GM12878 (cell line): ENCODE measurements around the gene CUL4A. TPM values are rescaled to one million over a fixed set of nuclear protein-coding genes. Genes with fewer than 3 reads are reported as not detected.

Experiments used
- ATAC-seq: fragments of 200-7000 bp; cut with Tn5 transposase; 3 replicates; pipeline ENCODE4 v1.9.1; 2020; ENCODE audit warnings: mild to moderate bottlenecking, moderate library complexity
- BruUV-seq: library from RNA; stranded (reverse); fragments of 400-500 nt; replicated peaks from 2 replicates; lab custom pipeline; 2021; lab: Mats Ljungman, UMichigan
- CTCF ChIA-PET: fragments of 300-600 bp; sonication (Branson Sonifier 250); formaldehyde crosslinking; extraction: SDS; loops from one replicate; lab custom pipeline; 2021; ENCODE audit warnings: inconsistent platforms; lab: Yijun Ruan, JAX
- POLR2A ChIA-PET: fragments of 350-600 bp; formaldehyde crosslinking; extraction: SDS; loops from one replicate; lab custom pipeline; 2021; ENCODE audit warnings: inconsistent platforms; lab: Charles Lee
- RAD21 ChIA-PET: fragments of 300-600 bp; sonication (Branson Sonifier 250); formaldehyde crosslinking; loops from one replicate; lab custom pipeline; 2023; ENCODE audit warnings: antibody characterized with exemption; ENCODE audit not compliant: unreplicated experiment; lab: Charles Lee
- SMC1A ChIA-PET: fragments of 300-600 bp; sonication (Branson Sonifier 250); formaldehyde crosslinking; loops from one replicate; lab custom pipeline; 2023; ENCODE audit not compliant: unreplicated experiment, uncharacterized antibody; lab: Charles Lee
- DNase-seq: peaks from one replicate; pipeline ENCODE4 v3.0.0-alpha.2; 2011; ENCODE audit warnings: low read depth, low spot score
- FAIRE-seq: peaks from 3 replicates; lab custom pipeline; 2011; peaks lifted over from hg19 to GRCh38; lab: Jason Lieb, UNC
- H2AFZ ChIP-seq: 2 replicates; pipeline ENCODE4 v1.6.0; 2011; ENCODE audit warnings: low read depth, low read length, control low read depth; ENCODE audit not compliant: control insufficient read depth
- H3K27ac ChIP-seq: 2 replicates; pipeline ENCODE4 v1.5.1; 2011; ENCODE audit warnings: control low read depth; ENCODE audit not compliant: control insufficient read depth, insufficient read depth
- H3K27me3 ChIP-seq, 2 experiments: replicated peaks in 1 of 2; 2 replicates each; pipeline versions ENCODE4 v1.6.0 to v1.6.1; 2011; ENCODE audit warnings: low read length in 1 of 2; ENCODE audit not compliant: control insufficient read depth in 2 of 2, insufficient read depth in 2 of 2
- H3K36me3 ChIP-seq, 2 experiments: 2 replicates each; pipeline ENCODE4 v1.5.1; 2011; ENCODE audit warnings: low read length in 1 of 2; ENCODE audit not compliant: control insufficient read depth in 2 of 2, insufficient read depth in 2 of 2
- H3K4me1 ChIP-seq: 2 replicates; pipeline ENCODE4 v1.6.1; 2011; ENCODE audit warnings: mild to moderate bottlenecking, low read length, moderate library complexity, mixed read lengths; ENCODE audit not compliant: control insufficient read depth, insufficient read depth
- H3K4me2 ChIP-seq: 2 replicates; pipeline ENCODE4 v1.6.0; 2011; ENCODE audit warnings: control low read depth; ENCODE audit not compliant: control insufficient read depth, insufficient read depth
- H3K4me3 ChIP-seq: fragments of 200-600 bp; sonication (generic); 2 replicates; pipeline ENCODE4 v1.5.1; 2016
- H3K79me2 ChIP-seq: 2 replicates; pipeline ENCODE4 v1.6.0; 2011; ENCODE audit warnings: low read length; ENCODE audit not compliant: control insufficient read depth, insufficient read depth
- H3K9ac ChIP-seq: 2 replicates; pipeline ENCODE4 v1.8.0; 2011; ENCODE audit warnings: low read length, control low read depth, mixed read lengths; ENCODE audit not compliant: control insufficient read depth, insufficient read depth
- H3K9me3 ChIP-seq: replicated peaks from 3 replicates; pipeline ENCODE4 v1.5.1; 2011; ENCODE audit warnings: mild to moderate bottlenecking, low read length; ENCODE audit not compliant: control insufficient read depth, insufficient read depth
- H4K20me1 ChIP-seq: 2 replicates; pipeline ENCODE4 v1.6.0; 2011; ENCODE audit not compliant: control insufficient read depth, insufficient read depth
- BCL3 ChIP-seq: IDR thresholded peaks from 2 replicates; pipeline ENCODE4 v1.6.1; 2011; ENCODE audit warnings: borderline replicate concordance, low read depth, mild to moderate bottlenecking, moderate library complexity, low read length; ENCODE audit not compliant: insufficient read depth, poor library complexity, severe bottlenecking
- CBX5 ChIP-seq: sonication (generic); IDR thresholded peaks from 2 replicates; pipeline ENCODE4 v1.6.1; 2016; ENCODE audit warnings: low read depth, moderate library complexity, mild to moderate bottlenecking, inconsistent platforms
- CHD1 ChIP-seq: IDR thresholded peaks from 2 replicates; pipeline ENCODE4 v1.6.1; 2012; ENCODE audit warnings: low read depth, low read length, improper control_type of control experiment
- CHD2 ChIP-seq: IDR thresholded peaks from 2 replicates; pipeline ENCODE4 v1.6.1; 2011; ENCODE audit warnings: low read depth, low read length, improper control_type of control experiment, borderline replicate concordance
- CTCF ChIP-seq, 3 experiments: IDR thresholded peaks in 2 of 3; conservative IDR thresholded peaks in 1 of 3; 2 replicates each; pipeline ENCODE4 v1.5.1; 2011; ENCODE audit warnings: low read depth in 3 of 3, low read length in 3 of 3, mild to moderate bottlenecking in 3 of 3, control low read depth in 2 of 3, moderate library complexity in 2 of 3, inconsistent platforms in 1 of 3, mixed read lengths in 1 of 3; ENCODE audit not compliant: control insufficient read depth in 2 of 3, insufficient read depth in 1 of 3; ENCODE audit errors: extremely low read depth in 1 of 3
- HDAC2 ChIP-seq: fragments of 200-600 bp; sonication (generic); IDR thresholded peaks from 2 replicates; pipeline ENCODE4 v1.6.1; 2017
- HDAC6 ChIP-seq: fragments of 200-600 bp; sonication (generic); IDR thresholded peaks from one replicate; pipeline ENCODE4 v1.8.0; 2017; ENCODE audit warnings: antibody characterized with exemption; ENCODE audit not compliant: unreplicated experiment
- NR2F1 ChIP-seq: fragments of 450-650 bp; conservative IDR thresholded peaks from 2 replicates; pipeline ENCODE4 v1.6.1; 2017; ENCODE audit warnings: mild to moderate bottlenecking
- RAD21 ChIP-seq: IDR thresholded peaks from 2 replicates; pipeline ENCODE4 v1.6.1; 2011; ENCODE audit warnings: mild to moderate bottlenecking, low read depth, low read length, moderate library complexity; ENCODE audit not compliant: insufficient read depth
- RBBP5 ChIP-seq: fragments of 200-600 bp; sonication (generic); conservative IDR thresholded peaks from 2 replicates; pipeline ENCODE4 v1.6.1; 2016
- RCOR1 ChIP-seq: conservative IDR thresholded peaks from 2 replicates; pipeline ENCODE4 v1.6.1; 2012; ENCODE audit warnings: low read depth, low read length, improper control_type of control experiment
- RUNX3 ChIP-seq: IDR thresholded peaks from 2 replicates; pipeline ENCODE4 v1.6.1; 2012; ENCODE audit warnings: low read length, inconsistent platforms
- SPI1 ChIP-seq: IDR thresholded peaks from 2 replicates; pipeline ENCODE4 v1.6.1; 2011; ENCODE audit warnings: low read depth, mild to moderate bottlenecking, low read length, moderate library complexity, borderline replicate concordance; ENCODE audit not compliant: insufficient read depth
- YBX1 ChIP-seq: fragments of 450-650 bp; IDR thresholded peaks from 2 replicates; pipeline ENCODE4 v1.6.1; 2016; ENCODE audit warnings: antibody characterized with exemption
- ZBED1 ChIP-seq: IDR thresholded peaks from 2 replicates; pipeline ENCODE4 v1.6.1; 2016; ENCODE audit warnings: borderline replicate concordance
- ZNF384 ChIP-seq: IDR thresholded peaks from 2 replicates; pipeline ENCODE4 v1.6.1; 2012; ENCODE audit warnings: low read depth, mild to moderate bottlenecking, low read length, improper control_type of control experiment, borderline replicate concordance
- WGBS: methylation state at CpG from one replicate; pipeline ENCODE4 v1.1.6; 2016; ENCODE audit warnings: low lambda C conversion rate; ENCODE audit not compliant: insufficient replicate concordance, insufficient coverage; ENCODE audit errors: missing lambda C conversion rate; 5-methylcytosine and 5-hydroxymethylcytosine counted together
- in situ Hi-C: fragments of 300-500 bp; cut with MboI; formaldehyde crosslinking; loops from 9 replicates; pipeline ENCODE4 v1.14.3; 2018; ENCODE audit warnings: mixed read lengths
- intact Hi-C: fragments of 100-400 bp; cut with micrococcal nuclease; formaldehyde crosslinking; loops from one replicate; pipeline ENCODE4 v1.14.2; 2022; ENCODE audit not compliant: unreplicated experiment
- polyA plus RNA-seq, 11 experiments: library from polyadenylated mRNA; depleted of rRNA in 4 of 11; unstranded in 6 of 11; stranded (reverse) in 5 of 11; fragments of >200 nt; fragmentation: Nextera tagmentation in 4 of 11; fragmentation: Illumina TruSeq in 1 of 11; extraction: Ambion mirVana in 4 of 11; extraction: Trizol in 1 of 11; gene quantifications; 1 replicate in 1 of 11; 2 replicates in 10 of 11; pipeline versions ENCODE4 v1.2.1 to v1.2.3, GENCODE V29; 2011 to 2016; ENCODE audit warnings: inconsistent platforms in 2 of 11, missing spikeins in 2 of 11, low read depth in 1 of 11
- total RNA-seq, 4 experiments: library from RNA; depleted of rRNA in 3 of 4; stranded (reverse); fragments of >200 nt in 3 of 4; fragmentation: Illumina TruSeq in 1 of 4; extraction: Trizol in 1 of 4; gene quantifications; 2 replicates each; pipeline versions ENCODE4 v1.2.1 to v1.2.3, GENCODE V29; 2013 to 2021
- TF ChIP-seq, protein P1 (sequence below): fragments of 450-650 bp; formaldehyde crosslinking; IDR thresholded peaks from 2 replicates; pipeline ENCODE4 v1.5.0; 2022; ENCODE audit warnings: mild to moderate bottlenecking, missing genetic modification characterization

Gene CUL4A
- total and polyA plus RNA-seq, 10 of the 15 experiments (the other 5 are each of a cell fraction or from before 2014, with no cell fraction given): 19.7 to 74.3 (median 55.6) TPM

GRCh38 chr13:113178896-113179167 lies 30.6 kb upstream of the CUL4A start (continued):
- no peak for TF ChIP-seq RAD21
- TF ChIP-seq RCOR1: no peak
- no peak for TF ChIP-seq HDAC2
- TF ChIP-seq BCL3: no peak
- no peak for TF ChIP-seq RBBP5
- no peak for TF ChIP-seq YBX1
- TF ChIP-seq RUNX3: no peak
- TF ChIP-seq CTCF (IDR thresholded peaks at IDR 0.05 in 2 of 3, conservative IDR thresholded peaks at IDR 0.05 in 1 of 3; ENCODE audit: control insufficient read depth in 2 of 3, extremely low read depth in 1 of 3, insufficient read depth in 1 of 3, low read depth in 3 of 3, low read length in 3 of 3): no peak

DNA sequence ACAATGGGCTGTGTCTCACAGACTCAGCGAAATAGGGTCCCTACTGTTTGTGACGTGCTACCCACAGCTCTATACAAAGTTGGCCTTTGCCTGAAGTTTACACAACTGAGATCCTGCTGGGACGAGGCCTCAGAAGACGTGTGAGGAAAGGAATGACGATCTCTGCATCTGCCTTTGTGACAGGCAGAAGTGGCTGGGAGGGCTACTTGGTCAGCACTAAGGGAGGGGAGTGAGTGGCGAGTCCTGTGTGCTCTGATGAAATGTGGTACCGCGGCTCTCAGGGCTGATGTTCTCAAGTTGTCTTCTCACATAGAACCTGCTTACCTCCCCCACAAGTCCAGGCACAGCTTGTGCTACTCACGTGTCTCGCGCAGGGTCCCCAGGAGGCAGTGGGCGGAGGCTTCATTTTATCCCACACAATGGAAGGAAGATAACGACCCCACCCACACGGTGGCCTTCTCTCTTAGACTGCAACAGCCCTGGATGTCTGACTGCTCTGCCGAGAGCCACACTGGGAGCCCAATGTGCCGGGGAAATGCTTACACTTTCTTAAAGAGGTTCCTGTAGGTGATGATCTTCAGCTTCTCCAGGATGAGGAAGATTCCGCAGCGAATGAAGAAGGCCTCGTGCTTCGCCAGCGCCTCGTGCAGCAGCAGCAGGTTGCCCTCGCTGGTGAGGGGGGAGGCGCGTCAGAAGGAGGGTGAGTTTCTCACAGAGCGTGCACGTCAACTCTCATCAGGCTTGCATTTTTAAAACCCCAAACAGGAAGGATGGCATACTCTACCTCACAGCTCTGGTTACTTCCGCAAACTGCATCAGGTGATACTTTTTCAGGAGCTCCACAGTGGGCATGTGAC lies 29.8 kb upstream of the CUL4A start:
- intact Hi-C loops: no loop called here
- Histone ChIP-seq H3K27ac (no peak overlapping the region), H3K4me2 (no peak overlapping the region), H3K9ac (no peak overlapping the region), H2AFZ (no peak overlapping the region), H4K20me1 (no peaks in the 10 kb centered on the region), H3K79me2 (no peaks in the 10 kb centered on the region), H3K36me3 (peaks cover 24 to 37% of the 10 kb centered on the region in 2 experiments), H3K9me3 (no peaks in the 10 kb centered on the region; the same call in 2 of the 3 replicates), H3K4me3 (no peak overlapping the region), H3K4me1 (no peaks in the 10 kb centered on the region), H3K27me3 (no peaks in the 10 kb centered on the region)
- ChIA-PET RAD21 (no interaction called here), POLR2A (no interaction called here), CTCF (interaction anchor here (0.7 kb wide), 1 partner anchor 324 kb away, joined by 4 read pairs; no protein-coding TSS in a partner anchor), SMC1A (interaction anchor here (1.0 kb wide), 1 partner anchor 11 kb away, joined by 3 read pairs; no protein-coding TSS in a partner anchor)
- FAIRE-seq (no peak), DNase-seq (no peak), ATAC-seq (no peak)
- in situ Hi-C loops: no loop called here
- no TSS peak for BruUV-seq
- WGBS: 91% methylated on average over 28 of the region's 28 CpGs
- TF ChIP-seq CHD2: no peak
- TF ChIP-seq CHD1: no peak
- no peak for TF ChIP-seq ZBED1
- no peak for TF ChIP-seq NR2F1
- TF ChIP-seq SPI1: no peak
- TF ChIP-seq ZNF384: no peak
- TF ChIP-seq CBX5: no peak
- TF ChIP-seq, protein P1, sequence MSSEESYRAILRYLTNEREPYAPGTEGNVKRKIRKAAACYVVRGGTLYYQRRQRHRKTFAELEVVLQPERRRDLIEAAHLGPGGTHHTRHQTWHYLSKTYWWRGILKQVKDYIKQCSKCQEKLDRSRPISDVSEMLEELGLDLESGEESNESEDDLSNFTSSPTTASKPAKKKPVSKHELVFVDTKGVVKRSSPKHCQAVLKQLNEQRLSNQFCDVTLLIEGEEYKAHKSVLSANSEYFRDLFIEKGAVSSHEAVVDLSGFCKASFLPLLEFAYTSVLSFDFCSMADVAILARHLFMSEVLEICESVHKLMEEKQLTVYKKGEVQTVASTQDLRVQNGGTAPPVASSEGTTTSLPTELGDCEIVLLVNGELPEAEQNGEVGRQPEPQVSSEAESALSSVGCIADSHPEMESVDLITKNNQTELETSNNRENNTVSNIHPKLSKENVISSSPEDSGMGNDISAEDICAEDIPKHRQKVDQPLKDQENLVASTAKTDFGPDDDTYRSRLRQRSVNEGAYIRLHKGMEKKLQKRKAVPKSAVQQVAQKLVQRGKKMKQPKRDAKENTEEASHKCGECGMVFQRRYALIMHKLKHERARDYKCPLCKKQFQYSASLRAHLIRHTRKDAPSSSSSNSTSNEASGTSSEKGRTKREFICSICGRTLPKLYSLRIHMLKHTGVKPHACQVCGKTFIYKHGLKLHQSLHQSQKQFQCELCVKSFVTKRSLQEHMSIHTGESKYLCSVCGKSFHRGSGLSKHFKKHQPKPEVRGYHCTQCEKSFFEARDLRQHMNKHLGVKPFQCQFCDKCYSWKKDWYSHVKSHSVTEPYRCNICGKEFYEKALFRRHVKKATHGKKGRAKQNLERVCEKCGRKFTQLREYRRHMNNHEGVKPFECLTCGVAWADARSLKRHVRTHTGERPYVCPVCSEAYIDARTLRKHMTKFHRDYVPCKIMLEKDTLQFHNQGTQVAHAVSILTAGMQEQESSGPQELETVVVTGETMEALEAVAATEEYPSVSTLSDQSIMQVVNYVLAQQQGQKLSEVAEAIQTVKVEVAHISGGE (CRISPR knock-in tag): no peak
- no peak for TF ChIP-seq RAD21
- no peak for TF ChIP-seq HDAC6
